HuH-7 (cell line): Measurements from ENCODE around the gene PRKCH.

Experiments used
- DNase-seq: peaks from one replicate; pipeline ENCODE4 v3.0.0; 2011; ENCODE audit warnings: low spot score

PRKCH gene

DNA sequence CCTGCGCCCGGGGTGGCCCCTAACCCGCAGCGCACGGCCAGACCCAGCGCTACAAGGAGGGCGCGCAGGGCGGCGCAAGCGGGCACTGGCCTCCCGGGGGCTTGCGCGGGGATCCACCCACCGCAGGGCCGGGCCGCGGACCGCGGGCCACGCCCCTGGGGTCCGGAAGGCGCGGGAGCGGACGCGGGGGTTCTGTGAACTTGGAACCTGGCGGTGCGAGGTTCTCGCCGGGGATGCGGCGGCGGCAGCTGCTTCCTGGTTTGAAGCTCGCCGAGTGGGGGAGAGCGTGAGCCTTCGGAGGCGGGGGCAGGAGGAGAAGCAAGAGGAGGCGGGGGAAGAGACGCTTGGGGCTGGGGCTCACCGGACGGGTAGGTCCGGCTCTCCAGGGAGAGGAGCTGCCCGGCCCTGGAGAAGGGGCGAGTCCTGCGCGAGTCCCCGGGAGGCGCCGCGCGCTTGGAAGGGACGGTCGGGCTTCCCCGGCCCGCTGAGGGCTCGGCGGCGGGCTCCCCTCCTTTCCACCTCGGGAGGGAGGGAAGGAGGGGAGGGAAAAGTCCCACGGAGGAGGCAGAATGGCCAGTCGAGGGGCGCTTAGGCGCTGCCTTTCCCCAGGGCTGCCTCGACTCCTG lies at the start of gene PRKCH:
TSS of gene PRKCH (plus strand) at position 195 of the 626 bp plus-strand sequence. CDS start 523 bp downstream, outside the sequence.
- DNase-seq = peak; percentile 61

DNA sequence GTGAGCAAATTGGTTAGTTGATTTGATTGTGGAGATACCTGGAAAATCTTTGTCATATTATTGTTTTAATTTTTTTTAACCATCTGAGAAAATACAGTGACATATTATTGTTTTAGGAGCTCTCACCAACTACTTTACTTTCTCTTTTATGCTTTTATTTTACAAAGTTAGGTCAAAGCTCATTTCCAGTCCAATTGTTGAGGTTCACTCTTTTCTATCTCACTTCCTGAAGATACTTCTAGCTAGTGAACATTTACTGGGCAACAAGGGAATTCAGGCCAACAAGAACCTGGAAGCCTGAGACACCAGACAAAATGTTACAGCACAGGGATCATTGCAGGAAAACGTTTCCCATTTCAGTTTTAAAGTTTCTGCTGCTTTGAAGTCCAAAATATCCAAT lies 44.1 kb upstream of the PRKCH start:
- no peak for DNase-seq

DNA sequence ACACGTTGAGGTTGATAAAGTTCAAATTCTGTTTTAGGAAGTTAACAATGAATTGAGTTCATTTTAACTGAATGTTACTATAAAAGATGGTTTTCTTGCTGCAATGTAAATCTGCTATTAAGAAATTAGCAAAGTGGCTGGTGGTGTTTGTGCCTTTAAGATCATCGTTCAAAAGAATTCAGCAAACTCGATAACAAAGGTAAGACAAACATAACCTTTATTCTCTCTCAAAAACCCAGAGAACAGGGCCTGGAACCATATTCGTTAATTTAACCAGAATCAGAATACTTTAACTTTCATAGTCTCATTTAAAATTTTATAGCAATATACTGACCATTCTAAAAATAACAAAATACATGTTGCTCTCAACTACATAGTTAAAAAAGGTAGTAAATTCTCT lies 43.6 kb upstream of the PRKCH start:
- DNase-seq = no peak

DNA sequence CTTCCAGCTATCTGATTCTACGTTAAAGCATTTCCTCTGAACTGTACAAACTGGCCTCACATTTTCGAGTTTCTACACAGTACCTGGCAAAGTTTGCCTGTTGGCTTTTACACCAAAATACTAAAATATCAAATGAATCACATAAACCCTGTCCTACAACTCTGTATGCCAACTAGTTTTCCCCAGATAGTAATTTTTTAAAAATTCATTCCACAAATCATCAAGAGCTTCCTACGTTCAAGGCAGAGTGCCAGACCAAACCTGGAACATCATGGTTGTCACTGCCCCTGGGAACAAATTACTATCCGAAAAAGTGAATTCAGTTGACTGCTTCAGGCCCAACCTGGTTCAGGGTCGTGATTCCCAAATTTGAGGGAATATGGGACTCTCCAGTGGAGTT lies 42.3 kb upstream of the PRKCH start:
- no peak for DNase-seq

DNA sequence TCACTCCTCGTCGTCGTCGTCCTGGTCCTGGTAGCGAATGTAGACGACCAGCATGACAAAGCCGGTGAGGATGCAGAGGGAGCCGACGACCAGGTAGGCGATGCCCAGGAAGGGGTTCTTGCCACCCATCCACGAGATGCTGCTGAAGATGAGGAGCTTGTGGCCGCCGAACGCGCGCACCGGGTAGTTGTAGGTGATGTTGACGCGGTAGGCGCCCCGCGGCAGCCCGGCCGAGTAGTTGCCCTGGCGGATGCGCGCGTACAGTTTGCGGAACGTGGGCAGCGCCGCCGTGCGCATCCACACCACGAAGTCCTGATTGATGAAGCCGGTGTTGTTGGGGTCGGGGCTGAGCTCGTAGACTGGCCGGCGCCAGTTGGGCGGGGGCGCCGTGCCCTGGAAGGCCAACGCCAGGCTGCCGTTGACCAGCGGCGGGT lies 41.3 kb upstream of the PRKCH start:
- DNase-seq = no peak

DNA sequence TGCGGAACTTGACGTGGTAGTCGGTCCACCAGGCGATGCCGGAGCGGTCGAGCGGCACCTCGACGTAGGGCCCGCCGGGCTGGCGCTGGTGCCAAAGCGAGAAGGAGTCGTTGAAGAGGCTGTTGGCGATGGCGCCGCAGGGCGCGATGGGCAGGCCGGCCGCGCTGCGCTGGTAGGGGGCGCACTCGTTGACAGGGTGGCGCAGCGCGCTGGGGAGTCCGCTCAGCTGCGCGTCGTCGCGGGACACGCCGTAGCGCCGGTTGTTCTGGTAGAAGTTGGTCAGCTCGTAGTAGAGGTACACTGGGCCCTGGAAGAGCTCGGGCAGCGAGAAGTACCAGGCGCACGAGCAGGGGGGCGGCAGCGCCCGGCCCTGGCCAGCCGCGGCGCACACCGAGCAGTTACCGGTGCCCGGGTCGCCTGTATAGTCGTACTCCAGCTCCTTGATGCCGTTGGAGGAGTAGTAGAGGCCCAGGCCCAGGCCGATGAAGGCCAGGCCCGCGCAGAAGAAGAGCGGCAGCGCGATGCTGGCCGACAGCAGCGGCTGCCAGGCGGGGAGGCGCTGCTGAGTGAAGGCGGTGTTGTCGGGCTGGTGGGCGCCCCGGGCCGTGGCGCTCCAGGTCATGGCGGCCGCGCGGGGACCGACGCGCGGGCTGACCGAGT lies 40.7 kb upstream of the PRKCH start:
- DNase-seq = no peak

DNA sequence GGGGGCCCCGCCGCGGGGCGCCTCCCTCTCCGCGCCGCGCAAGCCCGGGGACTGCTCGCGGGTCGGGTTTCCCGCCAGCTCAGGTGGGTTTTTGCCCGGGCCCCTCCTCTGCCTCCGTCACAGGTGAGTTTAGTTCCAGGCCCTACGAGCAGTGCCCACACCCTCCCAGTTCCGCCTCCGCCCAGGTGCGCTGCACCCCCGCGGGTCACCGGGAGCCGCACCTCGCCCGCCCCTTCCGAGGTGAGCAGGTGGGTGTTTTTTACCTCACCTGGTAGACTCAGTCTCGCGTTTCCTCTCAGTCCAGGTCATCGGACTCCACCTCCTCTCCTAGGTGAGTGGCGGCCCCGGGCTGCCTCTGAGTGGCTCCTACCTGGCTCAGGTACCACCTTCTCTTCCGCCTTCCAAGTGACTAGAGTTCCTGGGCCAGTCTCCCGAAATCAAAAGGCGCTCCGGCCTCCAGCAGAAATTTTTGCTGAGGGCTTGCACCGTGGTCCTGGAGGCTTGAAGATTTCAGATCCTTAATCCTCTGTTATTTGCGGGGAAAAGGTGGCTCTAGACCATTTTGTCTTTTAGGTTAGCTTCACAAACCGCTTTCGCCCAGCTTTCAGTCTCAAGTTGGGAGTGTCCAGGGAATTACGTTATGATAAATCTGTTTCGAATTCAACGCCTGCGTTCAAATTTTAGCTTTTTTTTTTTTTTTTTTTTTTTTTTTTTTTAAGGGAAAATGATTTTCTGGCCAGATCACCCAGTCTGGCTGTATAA lies 40.0 kb upstream of the PRKCH start, which contains the start of gene TMEM30B:
TSS of gene TMEM30B (minus strand) at position 153 of the 762 bp plus-strand sequence. CDS start 191 bp downstream, outside the sequence.
- DNase-seq = no peak

DNA sequence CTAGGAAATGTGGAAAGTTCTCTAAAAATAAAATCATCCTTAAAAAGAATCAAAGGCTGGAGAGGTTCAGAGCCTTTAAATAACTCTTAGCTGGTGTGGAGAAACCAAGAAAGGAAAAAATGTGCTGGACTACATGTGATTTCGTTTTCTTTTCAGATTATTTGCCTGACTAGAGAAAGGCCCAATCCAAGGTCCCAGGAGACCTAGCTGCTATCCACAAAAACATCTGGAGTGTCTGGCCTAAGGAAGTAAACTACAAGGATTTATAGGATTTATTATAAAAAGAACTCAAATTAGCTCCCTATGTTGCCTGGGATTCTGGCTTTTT lies 39.5 kb upstream of the PRKCH start:
- DNase-seq = no peak

DNA sequence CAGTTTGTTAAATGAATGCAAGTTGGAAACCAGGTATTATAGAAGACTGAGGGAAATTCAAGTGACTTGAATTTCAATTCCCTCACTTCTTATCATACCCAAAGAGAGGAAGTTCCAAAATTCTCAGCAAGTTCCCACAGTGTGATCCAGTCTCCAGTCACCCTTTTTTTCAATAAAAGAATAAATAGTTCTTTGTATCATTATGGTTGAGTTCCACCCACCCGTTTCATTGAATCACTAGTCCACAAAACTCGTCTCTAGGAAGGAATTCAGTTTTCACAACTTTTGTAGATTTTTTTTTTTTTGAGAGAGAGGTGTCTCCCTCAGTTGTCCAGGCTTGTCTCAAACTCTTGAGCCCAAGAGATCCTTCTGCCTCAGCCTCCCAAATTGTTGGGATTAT lies 38.6 kb upstream of the PRKCH start:
- no peak for DNase-seq

DNA sequence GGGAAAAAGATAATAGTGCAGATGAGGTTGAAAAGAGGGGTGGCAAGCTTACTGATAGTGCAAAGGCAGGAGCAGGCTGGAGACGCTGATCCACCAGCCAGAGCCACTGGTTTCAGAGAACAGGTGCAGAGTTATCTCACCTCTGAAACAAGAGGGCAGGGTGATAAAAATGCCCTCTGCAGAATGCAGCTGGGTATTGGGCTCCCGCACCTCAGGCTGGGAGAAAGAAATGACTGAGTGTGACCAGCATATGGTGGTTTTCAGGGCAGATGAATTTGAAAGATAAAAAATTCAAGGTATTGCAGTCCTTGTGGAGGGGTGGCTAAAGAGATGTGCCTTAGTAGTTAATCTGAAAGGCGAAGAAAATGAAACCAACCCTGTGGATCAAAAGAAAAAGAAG lies 37.4 kb upstream of the PRKCH start:
- no peak for DNase-seq

DNA sequence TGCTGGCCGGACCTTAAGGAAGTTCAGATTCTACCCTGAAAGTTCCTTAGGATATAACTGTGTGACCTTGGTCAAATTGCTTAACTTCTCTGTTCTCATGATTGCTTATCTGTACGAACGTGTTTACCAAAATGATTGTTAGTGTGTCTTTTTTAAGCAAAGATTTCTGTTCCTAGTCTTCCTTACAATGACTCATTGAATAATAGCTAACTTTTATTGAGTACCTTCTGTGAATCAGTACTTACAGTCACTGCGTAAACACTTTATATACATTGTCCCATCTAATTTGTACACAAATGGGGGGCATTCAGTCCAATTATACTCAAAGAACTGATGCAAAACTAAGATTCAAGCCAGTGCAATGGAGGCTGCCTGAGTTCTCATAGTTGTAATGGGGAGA lies 36.0 kb upstream of the PRKCH start:
- DNase-seq = no peak

DNA sequence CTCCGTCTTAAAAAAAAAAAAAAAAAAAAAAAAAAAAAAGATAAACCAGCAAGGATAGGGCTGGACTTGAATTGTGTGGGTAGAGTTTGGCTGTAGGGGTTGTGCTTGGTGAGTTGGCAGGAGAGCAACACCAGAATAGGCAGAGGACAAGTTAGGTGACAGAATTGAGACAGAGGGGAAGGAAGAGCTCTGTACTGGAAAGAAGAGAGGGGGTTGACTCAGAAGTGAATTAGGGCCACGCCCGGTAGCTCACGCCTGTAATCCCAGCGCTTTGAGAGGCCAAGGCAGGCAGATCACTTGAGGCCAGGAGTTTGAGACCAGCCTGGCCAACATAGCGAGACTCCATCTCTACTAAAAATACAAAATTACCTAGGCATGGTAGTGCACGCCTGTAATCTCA lies 34.2 kb upstream of the PRKCH start:
- no peak for DNase-seq

DNA sequence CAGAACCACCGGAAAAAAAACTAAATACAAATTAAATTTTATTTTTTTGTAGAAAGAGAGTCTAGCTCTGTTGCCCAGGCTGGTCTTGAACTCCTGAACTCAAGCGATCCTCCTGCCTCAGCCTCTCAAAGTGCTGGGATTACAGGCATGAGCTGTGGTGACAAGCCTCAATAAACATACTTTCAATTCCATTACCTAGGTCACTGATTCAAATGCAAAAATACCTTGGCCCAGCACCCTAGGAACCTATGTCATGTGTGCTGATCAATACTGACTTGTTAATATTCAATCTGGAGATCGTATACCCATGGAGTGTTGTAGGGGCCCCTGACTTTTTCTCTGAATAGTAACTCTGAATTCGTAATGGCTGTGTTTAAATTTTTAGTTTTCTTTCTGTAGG lies 33.2 kb upstream of the PRKCH start:
- DNase-seq = no peak

DNA sequence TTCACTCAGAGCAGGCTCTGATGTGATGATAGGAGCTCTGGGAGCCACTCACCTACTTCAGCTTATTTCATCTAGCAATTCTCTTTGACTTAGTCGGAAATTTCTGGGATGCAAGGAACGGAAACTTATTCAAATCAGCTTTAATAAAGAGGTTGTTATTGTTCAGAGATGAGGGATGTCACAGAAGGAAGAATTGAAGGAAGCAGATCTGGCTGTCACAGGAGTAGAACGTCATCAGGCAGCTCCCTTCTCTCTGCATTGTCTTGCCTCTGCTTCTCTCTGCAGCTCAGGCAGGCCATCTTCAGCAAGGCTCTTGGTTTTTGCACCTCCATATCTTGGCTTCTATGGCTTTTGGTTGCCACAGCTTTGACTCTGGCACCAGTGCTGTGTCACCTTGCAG lies 32.7 kb upstream of the PRKCH start:
- DNase-seq = no peak

DNA sequence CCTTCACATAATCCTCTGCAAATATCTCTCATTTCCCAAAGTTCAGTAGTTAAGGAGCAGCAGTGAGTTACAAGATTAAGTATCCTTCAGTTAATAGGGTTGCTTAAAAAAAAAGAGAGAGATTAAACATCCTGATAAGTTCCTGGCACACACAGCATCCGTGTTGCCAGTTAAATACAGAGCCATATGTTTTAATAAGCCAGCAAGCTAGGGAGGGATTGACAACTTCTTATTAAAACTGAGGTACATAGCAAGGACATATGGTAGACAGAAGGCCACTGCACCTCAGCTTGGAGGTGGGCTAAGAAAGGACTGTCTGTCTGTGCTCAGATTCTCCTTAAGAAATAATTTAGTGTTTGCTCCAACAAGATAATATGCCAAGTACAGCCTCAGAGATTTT lies 30.7 kb upstream of the PRKCH start:
- DNase-seq = no peak

DNA sequence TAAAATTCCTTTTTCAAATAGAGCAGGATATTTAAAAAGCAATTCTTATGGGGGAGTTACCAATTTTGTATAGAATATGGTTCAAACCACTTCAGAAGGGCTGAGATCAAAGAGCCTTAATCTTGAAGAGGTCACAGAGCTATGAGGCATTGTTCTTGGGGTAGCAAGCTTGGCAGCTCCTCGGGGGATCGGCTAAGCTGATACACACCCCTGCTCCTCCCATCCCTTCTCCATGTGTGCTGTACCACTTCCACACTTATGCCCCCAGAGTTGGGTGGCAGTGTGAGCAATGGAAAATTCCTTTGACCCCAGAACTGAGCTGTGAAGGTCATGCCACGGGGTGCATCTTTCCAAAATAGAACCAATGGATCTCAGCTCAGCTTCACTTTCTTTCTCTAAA lies 25.2 kb upstream of the PRKCH start:
- DNase-seq = no peak

DNA sequence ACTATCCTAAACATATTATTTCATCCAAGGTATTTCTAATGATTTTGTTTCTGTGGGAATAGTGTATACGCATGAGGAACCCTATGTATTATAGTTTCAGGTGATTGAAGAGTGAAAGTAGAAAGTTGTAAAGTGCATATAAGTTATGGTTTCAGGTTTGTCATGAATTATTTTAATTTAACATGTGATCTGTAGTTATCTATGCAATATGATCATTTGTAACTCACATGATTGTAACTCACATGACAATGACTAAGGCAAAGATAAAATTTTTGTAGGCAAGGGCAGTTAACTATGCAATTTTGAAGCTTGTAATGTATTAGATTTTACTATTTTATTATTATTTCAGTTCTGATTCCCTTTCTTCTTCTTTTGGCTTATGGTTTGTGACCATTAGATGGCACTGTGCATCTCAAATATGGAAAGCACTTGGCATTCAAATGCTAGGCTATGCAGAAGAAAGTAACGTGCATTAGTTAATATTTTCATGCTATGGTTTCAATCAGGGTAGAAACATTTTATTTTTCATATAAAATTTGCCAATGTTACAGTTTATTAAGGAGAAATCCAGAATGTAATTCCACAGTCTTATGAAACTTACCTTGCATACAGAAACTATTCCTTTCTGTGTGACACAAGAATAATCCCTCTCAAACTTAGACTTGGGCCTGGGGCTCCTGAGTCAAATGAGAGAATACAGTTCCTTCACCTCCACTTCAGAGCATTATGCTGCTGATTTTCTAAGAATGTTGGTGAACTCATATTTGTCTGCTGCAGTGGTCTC lies 24.5 kb upstream of the PRKCH start:
- no peak for DNase-seq

DNA sequence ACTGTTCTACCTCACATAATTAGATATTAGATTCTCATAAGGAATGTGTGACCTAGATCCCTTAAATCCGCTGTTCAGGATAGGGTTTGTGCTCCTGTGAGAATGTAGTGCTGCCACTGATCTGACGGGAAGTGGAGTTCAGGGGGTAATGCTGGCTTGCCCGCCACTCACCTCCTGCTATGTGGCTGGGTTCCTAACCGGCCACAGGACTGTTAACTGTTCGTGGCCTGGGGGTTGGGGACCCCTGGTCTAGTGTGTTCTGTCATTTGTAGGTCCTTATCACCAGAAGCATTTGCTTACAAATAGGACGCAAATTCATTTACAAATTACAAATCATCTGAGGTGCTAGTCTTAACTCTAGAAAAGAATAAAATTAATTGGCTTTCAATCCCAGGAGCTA lies 23.8 kb upstream of the PRKCH start:
- DNase-seq = no peak

DNA sequence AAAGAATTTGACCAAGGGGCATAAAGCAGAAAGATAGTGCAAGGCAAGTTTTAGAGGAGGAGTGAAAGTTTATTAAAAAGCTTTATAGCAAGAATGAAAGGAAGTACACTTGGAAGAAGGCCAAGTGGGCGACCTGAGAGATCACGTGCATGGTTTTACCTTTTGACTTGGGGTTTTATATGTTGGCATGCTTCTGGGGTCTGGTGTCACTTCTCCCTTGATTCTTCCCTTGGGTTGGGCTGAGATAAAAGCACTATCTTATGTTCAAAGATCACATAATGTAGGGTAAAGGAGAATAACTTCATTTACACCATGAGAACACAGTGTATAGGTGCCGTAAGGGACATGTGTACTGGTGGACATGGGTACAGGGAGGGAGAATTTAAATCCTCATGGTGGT lies 22.6 kb upstream of the PRKCH start:
- DNase-seq = no peak

DNA sequence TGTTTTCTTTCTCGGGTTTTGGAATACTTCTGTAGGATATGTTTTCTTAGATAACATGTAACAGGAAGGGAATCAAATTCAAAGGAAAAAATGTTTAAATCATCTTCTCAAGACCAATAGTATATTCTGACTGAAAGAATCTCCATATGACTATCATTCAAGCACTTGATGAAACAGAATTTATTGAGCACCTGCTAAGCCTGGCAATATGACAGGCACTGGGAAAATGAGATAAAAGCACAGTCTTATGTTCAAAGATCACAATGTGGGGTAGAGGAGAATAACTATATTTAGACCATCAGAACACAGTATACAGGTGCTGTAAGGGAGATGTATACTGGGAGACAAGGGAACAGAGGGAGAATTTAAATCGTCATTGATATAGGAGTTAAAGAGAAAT lies 21.2 kb upstream of the PRKCH start:
- no peak for DNase-seq

DNA sequence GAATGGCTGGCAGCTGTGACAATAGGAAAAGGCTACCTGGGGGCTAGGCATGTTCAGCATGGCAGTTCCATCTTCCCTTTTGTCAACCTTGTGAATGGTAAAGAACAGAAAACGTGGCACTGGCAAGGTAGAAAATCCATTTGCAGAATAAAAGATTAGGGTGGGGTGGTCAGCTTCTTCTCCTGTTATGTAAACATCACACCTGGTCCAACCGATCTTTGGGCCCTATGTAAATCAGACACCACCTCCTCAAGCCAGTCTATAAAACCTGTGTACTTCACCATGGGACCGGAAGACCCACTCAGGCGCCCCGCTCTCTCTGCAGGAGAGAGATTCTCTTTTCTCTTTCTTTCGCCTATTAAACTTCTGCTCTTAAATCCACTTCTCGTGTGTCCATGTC lies 20.6 kb upstream of the PRKCH start:
- DNase-seq = no peak

DNA sequence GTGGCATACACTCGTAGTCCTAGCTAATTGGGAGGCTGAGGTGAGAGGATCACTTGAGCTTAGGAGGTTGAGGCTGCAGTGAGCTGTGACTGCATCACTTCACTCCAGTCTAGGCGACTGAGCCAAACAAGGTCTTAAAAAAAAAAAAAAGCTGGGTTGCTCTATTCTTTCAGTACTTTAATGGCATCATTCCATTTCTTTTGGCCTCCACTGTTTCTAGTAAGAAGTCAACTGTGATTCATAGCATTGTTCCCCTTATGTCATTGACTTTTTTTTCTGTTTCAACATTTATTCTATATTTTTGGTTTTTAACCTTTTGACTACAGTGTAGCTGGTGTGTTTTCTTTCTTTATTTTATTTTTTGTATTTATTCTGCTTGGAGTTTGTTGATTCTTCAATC lies 16.7 kb upstream of the PRKCH start:
- DNase-seq = no peak

DNA sequence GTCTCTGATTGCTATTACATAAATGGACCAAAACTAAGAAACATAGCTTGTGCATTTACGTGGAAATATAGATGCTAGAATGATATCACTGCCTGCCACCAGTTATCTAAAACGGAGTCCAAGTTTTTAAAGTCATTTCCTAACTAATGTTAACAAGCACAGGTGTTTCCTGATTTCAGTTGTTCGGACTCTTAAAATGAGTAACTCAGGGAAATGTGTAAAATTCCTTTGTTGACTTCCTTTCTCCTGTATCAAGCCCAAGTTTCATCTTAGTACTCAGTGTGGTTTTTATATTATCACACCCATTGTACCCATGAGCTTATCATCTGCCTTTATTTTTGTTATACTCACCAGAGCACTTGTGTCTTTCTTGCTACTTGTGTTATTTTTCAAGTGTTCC lies 13.2 kb upstream of the PRKCH start:
- DNase-seq = no peak
